HEK293T (cell line): ENCODE results near the gene EEF2.
"Not testable (repeated sequence)": the region's sequence is repeated elsewhere in the genome, so short reads cannot be mapped to it uniquely, and the experiment has no call there.

ENCODE experiments used
- CTCF ChIA-PET: fragments of 350-600 bp; formaldehyde crosslinking; extraction: SDS; loops from one replicate; lab custom pipeline; 2021; ENCODE audit warnings: antibody characterized with exemption, inconsistent platforms; lab: Yijun Ruan, JAX
- POLR2A ChIA-PET: fragments of 350-600 bp; formaldehyde crosslinking; extraction: SDS; loops from one replicate; lab custom pipeline; 2020; ENCODE audit warnings: antibody characterized with exemption, inconsistent platforms; lab: Yijun Ruan, JAX
- DNase-seq: peaks from one replicate; pipeline ENCODE4 v3.0.0; 2012; ENCODE audit warnings: mixed read lengths; ENCODE audit errors: extremely low spot score
- ARNT ChIP-seq: fragments of 450-650 bp; IDR thresholded peaks from 2 replicates; pipeline ENCODE4 v1.6.1; 2017; ENCODE audit warnings: mild to moderate bottlenecking
- BHLHE40 ChIP-seq: fragments of 450-650 bp; IDR thresholded peaks from 2 replicates; pipeline ENCODE4 v1.6.1; 2016; ENCODE audit warnings: mild to moderate bottlenecking, moderate library complexity, borderline replicate concordance
- CTBP1 ChIP-seq: fragments of 450-650 bp; IDR thresholded peaks from 2 replicates; pipeline ENCODE4 v1.6.1; 2016; ENCODE audit warnings: borderline replicate concordance
- ELF4 ChIP-seq: fragments of 450-650 bp; IDR thresholded peaks from 2 replicates; pipeline ENCODE4 v1.6.1; 2017; ENCODE audit warnings: antibody characterized with exemption
- FOXA1 ChIP-seq: fragments of 450-650 bp; IDR thresholded peaks from 2 replicates; pipeline ENCODE4 v1.6.1; 2016; ENCODE audit warnings: mild to moderate bottlenecking
- FOXK2 ChIP-seq: fragments of 450-650 bp; IDR thresholded peaks from 2 replicates; pipeline ENCODE4 v1.6.1; 2016; ENCODE audit warnings: mild to moderate bottlenecking
- FOXM1 ChIP-seq: fragments of 450-650 bp; IDR thresholded peaks from 2 replicates; pipeline ENCODE4 v1.6.1; 2017; ENCODE audit warnings: mild to moderate bottlenecking, borderline replicate concordance
- HDGF ChIP-seq: fragments of 450-650 bp; IDR thresholded peaks from 2 replicates; pipeline ENCODE4 v1.6.1; 2017; ENCODE audit warnings: antibody characterized with exemption, borderline replicate concordance
- L3MBTL2 ChIP-seq: fragments of 450-650 bp; conservative IDR thresholded peaks from 2 replicates; pipeline ENCODE4 v1.6.1; 2016; ENCODE audit warnings: mild to moderate bottlenecking
- LEF1 ChIP-seq: fragments of 450-650 bp; IDR thresholded peaks from 2 replicates; pipeline ENCODE4 v1.6.1; 2017; ENCODE audit warnings: mild to moderate bottlenecking, borderline replicate concordance
- NFRKB ChIP-seq: fragments of 450-650 bp; IDR thresholded peaks from 2 replicates; pipeline ENCODE4 v1.6.1; 2016; ENCODE audit warnings: mild to moderate bottlenecking, moderate library complexity
- SP1 ChIP-seq: fragments of 450-650 bp; IDR thresholded peaks from 2 replicates; pipeline ENCODE4 v1.6.1; 2017
- SUZ12 ChIP-seq: fragments of 450-650 bp; IDR thresholded peaks from 2 replicates; pipeline ENCODE4 v1.6.1; 2016; ENCODE audit warnings: mild to moderate bottlenecking
- TARDBP ChIP-seq: fragments of 450-650 bp; IDR thresholded peaks from 2 replicates; pipeline ENCODE4 v1.6.1; 2016
- ZNF384 ChIP-seq: fragments of 450-650 bp; IDR thresholded peaks from 2 replicates; pipeline ENCODE4 v1.6.1; 2016
- TF ChIP-seq, protein P1 (sequence below): fragments of 450-650 bp; IDR thresholded peaks from 2 replicates; pipeline ENCODE4 v1.6.1; 2016

The EEF2 gene

DNA sequence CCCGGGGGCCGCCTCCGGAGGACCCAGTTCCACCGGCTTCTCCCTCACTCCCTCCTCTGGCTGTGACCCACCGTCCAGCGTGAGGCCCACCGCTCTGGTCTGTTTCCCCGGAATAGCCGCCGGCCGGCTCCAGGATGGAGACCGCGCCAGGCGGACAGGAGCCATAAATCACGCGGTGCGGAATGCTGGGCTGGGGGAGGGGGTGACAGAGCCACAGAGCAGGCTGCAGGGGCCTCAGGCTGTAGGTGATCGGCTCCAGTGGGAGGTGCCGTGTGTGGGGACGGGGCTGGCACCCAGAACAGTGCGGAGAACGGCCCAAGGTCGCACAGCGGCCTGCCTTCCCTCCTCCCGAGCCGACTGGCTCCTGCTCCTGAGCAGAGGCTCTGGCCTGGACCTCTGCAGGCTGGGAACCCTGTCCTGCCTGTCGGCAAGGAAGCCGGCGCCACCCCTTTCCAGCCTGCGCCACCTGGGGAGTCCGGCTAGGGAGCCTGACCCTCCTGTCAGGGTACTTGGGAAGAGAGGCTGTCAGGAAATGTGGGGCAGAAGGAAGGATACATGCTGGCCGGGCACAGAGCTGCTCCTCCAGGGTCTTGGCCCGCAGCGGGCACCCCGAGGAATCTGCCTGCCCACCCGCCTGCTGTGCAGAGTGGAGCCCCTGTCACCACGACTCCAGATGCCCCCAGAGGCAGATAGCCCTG lies 30.6 kb upstream of the EEF2 start:
- no peak for DNase-seq
- TF ChIP-seq FOXA1: no peak
- TF ChIP-seq, protein P1, sequence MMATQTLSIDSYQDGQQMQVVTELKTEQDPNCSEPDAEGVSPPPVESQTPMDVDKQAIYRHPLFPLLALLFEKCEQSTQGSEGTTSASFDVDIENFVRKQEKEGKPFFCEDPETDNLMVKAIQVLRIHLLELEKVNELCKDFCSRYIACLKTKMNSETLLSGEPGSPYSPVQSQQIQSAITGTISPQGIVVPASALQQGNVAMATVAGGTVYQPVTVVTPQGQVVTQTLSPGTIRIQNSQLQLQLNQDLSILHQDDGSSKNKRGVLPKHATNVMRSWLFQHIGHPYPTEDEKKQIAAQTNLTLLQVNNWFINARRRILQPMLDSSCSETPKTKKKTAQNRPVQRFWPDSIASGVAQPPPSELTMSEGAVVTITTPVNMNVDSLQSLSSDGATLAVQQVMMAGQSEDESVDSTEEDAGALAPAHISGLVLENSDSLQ: peak; percentile 86
- POLR2A ChIA-PET: no interaction called here
- CTCF ChIA-PET: no interaction called here

DNA sequence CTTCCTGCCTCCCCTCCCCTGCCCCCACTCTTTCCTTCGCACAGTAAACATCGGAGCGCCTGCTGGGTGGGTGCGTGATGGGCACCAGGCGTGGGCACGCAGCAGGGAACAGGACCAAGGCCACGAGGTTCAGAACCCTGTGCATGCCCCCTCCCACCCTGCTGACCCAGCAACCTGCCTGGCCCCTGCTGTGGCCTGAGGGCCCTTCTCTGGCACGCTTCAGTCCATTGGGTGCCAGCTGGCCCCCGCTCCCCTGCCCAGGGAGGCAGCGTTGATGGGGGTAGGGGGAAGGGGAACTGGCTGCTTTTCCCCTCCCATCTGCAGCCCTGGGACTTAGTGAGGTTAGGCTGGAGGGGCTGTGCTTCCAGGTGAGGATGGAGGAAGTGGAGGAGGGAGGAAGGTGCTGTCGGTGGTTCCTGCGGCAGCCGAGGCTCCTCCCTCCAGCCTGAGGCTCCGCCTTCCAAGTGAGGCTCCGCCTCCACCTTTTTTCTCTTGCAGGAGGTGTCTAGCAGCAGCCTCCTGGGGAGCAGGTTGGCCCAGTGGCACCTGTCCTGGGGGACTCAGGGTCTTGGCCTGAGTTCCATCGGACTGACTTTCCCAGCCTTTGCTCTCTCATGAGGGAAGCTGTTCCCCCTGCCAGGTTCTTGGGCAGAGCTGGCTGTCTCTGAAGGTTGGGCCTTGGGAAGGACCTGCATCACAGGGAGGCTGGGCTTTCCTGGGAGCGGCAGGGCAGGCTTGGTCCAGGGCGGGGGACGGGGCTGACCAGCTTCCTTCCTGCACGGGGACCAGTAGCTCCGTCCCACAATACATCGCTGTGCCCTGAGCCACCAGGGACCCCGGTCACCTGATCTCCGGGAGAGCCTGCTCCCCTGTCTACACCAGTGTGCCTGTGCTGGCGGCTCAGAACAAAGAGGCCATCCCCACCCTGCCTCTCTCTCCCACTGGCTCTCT lies 29.6 kb upstream of the EEF2 start:
- no peak for DNase-seq
- POLR2A ChIA-PET: interaction anchor here (2.1 kb wide), 1 partner anchor 29 kb away, joined by 5 read pairs; the partner anchor contains the start of gene EEF2
- TF ChIP-seq SUZ12 (no peak), NFRKB (no peak), FOXK2 (no peak), ELF4 (no peak), BHLHE40 (no peak), FOXA1 (no peak), CTBP1 (no peak)
- CTCF ChIA-PET: no interaction called here

DNA sequence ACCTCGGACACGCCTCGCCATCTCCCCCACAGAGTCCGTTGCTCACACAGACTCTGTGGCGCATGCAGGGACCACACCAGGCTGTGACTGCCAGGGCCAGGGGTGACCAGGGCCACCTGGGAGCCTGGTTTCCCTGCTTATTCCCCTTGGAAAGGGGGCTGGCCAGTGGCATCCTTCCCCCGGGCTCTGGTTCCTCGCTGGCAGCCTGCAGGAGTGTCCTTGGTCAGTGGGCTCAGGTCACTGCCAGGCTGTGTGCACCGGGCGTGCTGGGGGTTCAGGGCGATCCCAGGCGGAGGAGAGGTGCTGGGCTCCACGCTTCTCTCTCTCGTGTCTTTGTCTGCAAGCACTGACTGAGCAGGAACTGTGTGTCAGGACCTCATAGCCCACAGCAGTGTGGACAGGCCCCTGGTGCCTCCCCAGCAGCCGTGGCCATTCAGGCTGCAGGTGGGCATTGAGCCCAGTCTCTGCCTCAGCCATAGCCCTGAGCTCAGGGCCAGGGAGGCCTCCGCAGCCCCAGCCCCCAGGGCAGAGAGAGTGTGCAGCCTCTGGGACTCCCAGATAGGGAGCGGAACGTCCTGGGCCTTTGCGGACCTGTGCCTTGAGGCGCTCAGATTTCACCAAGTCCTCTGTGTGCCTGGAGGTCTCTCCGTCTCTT lies 28.8 kb upstream of the EEF2 start:
- TF ChIP-seq LEF1 (no peak), ARNT (no peak), BHLHE40 (no peak), SUZ12 (no peak), L3MBTL2 (no peak), SP1 (no peak), FOXM1 (no peak), CTBP1 (no peak), FOXA1 (no peak), ELF4 (no peak), ZNF384 (no peak), HDGF (no peak), NFRKB (no peak), TARDBP (no peak)
- TF ChIP-seq, protein P1: no peak
- CTCF ChIA-PET: no interaction called here
- DNase-seq: no peak
- POLR2A ChIA-PET: interaction anchor here (2.1 kb wide), 1 partner anchor 29 kb away, joined by 5 read pairs; the partner anchor contains the start of gene EEF2

DNA sequence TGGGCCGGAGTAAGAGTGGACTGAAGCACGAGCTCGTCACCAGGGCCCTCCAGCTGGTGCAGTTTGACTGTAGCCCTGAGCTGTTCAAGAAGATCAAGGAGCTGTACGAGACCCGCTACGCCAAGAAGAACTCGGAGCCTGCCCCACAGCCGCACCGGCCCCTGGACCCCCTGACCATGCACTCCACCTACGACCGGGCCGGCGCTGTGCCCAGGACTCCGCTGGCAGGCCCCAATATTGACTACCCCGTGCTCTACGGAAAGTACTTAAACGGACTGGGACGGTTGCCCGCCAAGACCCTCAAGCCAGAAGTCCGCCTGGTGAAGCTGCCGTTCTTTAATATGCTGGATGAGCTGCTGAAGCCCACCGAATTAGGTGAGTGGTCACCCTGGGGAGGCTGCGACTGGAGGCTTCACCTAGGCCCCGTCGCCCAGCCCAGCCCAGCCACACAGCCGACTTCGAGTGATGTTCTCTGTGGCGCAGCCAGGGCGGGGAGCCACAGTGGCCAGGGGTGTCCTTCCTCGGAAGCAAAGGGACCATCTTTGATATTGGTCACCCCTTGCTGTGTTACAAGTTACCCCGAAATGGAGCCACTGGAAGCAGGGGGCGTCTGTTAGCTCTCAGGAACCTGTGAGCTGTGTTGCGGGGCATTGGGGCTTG lies 27.8 kb upstream of the EEF2 start:
- TF ChIP-seq L3MBTL2 (no peak), LEF1 (no peak), FOXM1 (no peak)
- DNase-seq: no peak
- CTCF ChIA-PET: no interaction called here
- POLR2A ChIA-PET: interaction anchor here (2.1 kb wide), 1 partner anchor 28 kb away, joined by 5 read pairs; the partner anchor contains the start of gene EEF2

DNA sequence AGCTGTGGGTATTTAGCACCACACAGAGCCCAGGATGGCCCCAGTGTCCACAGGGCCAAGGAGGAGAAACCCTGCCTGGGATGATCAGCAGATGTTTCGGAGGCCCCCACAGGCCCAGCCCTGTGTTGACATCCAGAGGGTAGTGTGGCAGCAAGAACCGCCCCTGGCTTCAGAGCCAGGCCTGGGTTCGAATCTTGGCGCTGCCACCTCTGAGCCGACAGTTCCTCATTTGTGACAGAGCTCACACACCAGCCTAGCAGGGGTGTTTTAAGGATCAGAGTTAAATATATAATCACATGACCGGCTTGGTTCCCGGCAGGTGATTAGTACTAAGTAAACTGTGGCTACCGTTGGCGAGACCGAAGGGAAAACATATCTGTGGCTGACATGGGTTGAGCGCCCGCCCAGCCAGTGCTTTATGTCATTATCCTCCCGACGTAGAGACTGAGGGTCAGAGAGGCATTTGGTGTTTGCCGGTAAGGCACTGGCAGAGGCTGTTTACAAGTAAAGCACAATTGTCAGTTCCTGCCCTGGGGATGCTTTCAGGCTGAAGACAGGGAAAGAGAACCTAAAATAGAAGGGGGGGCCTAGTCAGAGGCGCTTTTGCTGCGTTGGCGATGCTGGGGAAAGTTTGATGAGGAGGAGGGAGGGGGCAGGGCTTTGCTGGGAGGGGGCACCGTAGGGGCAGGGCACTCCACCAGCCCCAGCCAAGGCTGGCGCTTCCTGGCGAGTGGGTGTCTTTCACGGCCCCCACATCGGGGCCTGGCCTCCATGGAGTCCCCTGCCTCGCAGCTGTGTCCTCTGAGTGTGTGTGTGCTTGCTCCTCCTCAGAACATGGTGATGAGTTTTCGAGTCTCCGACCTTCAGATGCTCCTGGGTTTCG lies 27.1 kb upstream of the EEF2 start:
- TF ChIP-seq L3MBTL2 (no peak), TARDBP (no peak), ARNT (no peak), ZNF384 (no peak), HDGF (no peak)
- TF ChIP-seq, protein P1: no peak
- ChIA-PET CTCF (no interaction called here), POLR2A (no interaction called here)
- DNase-seq: no peak

DNA sequence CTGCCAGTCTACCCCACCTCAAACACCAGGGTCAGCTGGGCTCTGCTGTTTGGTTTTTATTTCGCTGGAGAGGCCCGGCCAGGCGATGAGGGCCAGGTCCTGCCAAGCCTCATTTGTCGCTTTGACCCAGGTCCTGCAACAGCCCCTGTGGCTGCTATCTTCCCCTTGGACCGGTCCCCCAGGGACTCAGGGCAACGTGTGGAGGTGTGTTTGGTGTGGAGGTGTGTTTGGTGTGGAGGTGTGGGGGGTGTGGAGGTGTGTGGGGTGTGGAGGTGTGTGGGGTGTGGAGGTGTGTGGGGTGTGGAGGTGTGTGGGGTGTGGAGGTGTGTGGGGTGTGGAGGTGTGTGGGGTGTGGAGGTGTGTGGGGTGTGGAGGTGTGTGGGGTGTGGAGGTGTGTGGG lies 26.2 kb upstream of the EEF2 start:
- CTCF ChIA-PET, POLR2A ChIA-PET, DNase-seq: not testable (repeated sequence)
